AG04450 (cell line): ENCODE results near the gene RASA3. TPM values are rescaled to one million over a fixed set of nuclear protein-coding genes. Genes with fewer than 3 reads are reported as not detected.

ENCODE experiments used
- CTCF ChIA-PET: fragments of 300-600, 350-600 bp; formaldehyde crosslinking; extraction: SDS; loops from one replicate; lab custom pipeline; 2022; ENCODE audit warnings: antibody characterized with exemption, inconsistent platforms; lab: Charles Lee
- POLR2A ChIA-PET: fragments of 350-600 bp; formaldehyde crosslinking; extraction: SDS; loops from one replicate; lab custom pipeline; 2021; ENCODE audit warnings: antibody characterized with exemption, inconsistent platforms; lab: Yijun Ruan, JAX
- DNase-seq: peaks from one replicate; pipeline ENCODE4 v3.0.0-alpha.2; 2011; ENCODE audit warnings: low read depth, low spot score
- H3K27ac ChIP-seq: one replicate; pipeline ENCODE4 v1.5.1; 2012; ENCODE audit warnings: low read depth, low read length, control low read depth
- H3K27me3 ChIP-seq: one replicate; pipeline ENCODE4 v1.6.0; 2012; ENCODE audit warnings: low read length; ENCODE audit not compliant: control insufficient read depth, insufficient read depth
- H3K4me3 ChIP-seq: 2 replicates; pipeline ENCODE4 v1.5.1; 2011; ENCODE audit warnings: mild to moderate bottlenecking, low read depth, low read length, control low read depth
- H3K9me3 ChIP-seq: 2 replicates; pipeline ENCODE4 v1.5.1; 2012; ENCODE audit warnings: low read length; ENCODE audit not compliant: control insufficient read depth, insufficient read depth
- CTCF ChIP-seq: IDR thresholded peaks from 2 replicates; pipeline ENCODE4 v1.5.1; 2011; ENCODE audit warnings: low read depth, low read length, control low read depth, inconsistent platforms
- polyA plus RNA-seq: library from polyadenylated mRNA; depleted of rRNA; stranded (reverse); fragments of >200 nt; gene quantifications from 2 replicates; pipeline ENCODE4 v1.2.3, GENCODE V29; 2011

The RASA3 gene
- polyA plus RNA-seq, 1 experiment = 25.2 TPM

DNA sequence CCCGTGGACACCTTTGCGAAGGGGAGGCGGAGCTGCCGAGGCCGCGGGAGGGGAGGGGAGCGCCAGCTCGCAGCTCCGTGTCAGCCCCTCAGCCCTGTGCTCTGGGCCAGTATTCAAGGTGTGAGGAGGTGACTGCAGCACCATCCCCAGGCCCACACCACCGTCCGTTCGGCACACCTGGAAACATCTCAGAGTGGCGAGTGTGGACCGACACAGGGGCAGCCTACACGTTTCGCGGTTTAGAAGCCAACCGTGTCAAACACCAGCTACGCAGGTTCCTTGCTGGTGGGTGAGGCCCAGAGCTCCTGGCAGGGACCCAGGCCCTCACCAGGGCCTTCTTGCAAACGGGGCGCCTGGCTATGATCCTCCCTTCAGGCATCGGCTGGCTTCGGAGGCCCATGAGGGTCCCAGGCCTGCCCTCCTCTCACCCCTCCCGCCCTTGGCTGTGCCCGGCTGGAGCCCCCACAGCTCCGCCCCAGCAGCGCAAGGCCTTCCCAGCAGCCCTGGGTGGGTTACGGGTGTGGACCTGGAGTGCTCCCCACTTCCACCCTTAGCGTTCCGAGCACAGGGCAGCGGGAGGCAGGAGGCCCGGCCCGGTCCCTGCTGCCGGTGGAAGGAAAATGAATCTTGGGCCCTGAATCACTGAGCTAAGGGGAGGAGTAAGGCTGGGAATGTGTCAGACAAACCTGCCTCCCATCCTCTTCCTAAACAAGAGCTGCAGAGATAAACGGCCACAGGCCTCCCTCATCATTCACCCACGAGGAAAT lies 159.8 kb downstream of the RASA3 start:
- no peak for DNase-seq
- TF ChIP-seq CTCF = no peak
- peaks cover 7% of the 10 kb centered on the region; the same call in 1 of the 2 replicates for H3K9me3 ChIP-seq
- ChIA-PET CTCF (no interaction called here), POLR2A (no interaction called here)
- H3K4me3 ChIP-seq = no peak overlapping the region
- H3K27ac ChIP-seq = no peak overlapping the region
- no peaks in the 10 kb centered on the region for H3K27me3 ChIP-seq

DNA sequence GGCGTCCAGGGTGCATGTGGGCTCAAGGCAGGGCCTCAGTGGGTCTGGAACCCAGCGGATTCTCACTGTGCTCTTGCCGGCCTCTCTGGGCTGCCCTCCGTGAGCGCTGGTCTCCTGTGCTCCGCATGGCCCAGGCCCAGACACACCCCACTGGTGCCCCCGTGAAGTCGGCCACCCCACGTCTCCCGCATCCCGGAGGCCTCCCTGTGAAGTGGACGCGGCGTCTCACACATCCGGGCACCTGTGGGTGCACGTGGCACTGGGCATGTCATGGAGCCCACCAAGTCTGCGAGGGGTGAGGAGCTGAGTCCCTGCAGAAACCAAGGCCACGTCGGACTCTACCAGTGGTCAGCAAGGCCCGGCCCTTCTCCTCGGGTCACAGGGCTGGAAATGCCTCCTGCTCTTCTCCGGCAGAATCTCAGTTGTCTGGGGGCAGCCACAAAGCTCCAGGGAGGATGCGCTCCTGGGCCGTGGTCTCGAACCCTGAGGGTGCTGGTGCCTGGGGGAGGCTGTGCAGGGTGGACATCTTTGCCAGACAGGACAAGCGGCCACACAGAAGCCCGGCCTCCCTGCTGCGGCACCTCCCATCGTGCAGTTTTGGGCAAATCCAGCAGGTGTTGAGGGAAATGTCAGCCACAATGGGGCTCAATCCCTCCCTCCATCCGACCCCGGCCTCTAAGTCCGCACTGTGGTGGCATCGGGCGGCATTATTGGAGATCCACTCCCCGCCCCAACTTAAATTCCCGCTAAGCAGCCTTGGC lies 160.8 kb downstream of the RASA3 start:
- POLR2A ChIA-PET = no interaction called here
- CTCF ChIA-PET = no interaction called here
- TF ChIP-seq CTCF = no peak
- H3K27me3 ChIP-seq = no peaks in the 10 kb centered on the region
- peak overlapping the region; percentile 52 for H3K27ac ChIP-seq
- H3K9me3 ChIP-seq = peaks cover 12% of the 10 kb centered on the region; the same call in 1 of the 2 replicates
- H3K4me3 ChIP-seq = no peak overlapping the region
- DNase-seq = no peak

DNA sequence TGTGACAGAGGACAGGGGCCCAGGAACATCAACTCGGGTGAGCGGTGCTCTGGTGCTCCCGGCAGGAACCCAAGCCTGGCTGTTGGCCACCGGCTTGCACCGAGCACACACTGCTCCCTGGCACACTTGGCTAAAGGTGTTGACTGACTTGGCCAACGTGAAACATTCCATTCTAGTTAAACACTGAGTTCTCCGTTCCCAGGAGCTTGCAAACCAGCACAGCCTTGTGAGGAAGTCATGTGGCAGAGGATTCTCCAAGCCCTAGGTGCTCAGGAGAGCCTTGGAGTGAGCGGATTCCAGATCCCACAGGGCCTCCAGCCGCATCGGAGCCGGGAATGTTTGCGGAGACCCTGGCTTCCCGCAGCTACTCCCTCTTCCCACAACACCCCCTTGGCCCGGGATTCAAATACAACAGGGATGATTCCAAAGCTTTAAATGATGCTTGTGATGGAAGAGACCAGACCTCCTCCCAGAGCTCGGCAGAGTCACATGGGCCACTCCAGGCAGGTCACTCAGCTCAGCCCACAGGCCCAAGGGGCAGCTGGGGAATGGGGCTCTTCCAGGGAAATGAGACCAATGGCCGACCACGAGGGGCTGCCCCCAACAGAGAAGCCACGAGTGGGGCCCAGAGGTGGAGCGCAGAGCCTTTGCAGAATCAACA lies 161.5 kb downstream of the RASA3 start:
- Histone ChIP-seq H3K9me3 (peaks cover 12% of the 10 kb centered on the region; the same call in 1 of the 2 replicates), H3K4me3 (no peak overlapping the region), H3K27ac (peak overlapping the region; percentile 52), H3K27me3 (no peaks in the 10 kb centered on the region)
- CTCF ChIA-PET = no interaction called here
- TF ChIP-seq CTCF = no peak
- POLR2A ChIA-PET = interaction anchor here (0.7 kb wide), 1 partner anchor 191 kb away, joined by 3 read pairs; no protein-coding TSS in a partner anchor
- peak; percentile 10 for DNase-seq

GRCh38 chr13:113969973-113970611 lies 162.3 kb downstream of the RASA3 start:
- POLR2A ChIA-PET = interaction anchor here (0.7 kb wide), 1 partner anchor 192 kb away, joined by 3 read pairs; no protein-coding TSS in a partner anchor

More at GRCh38 chr13:113969973-113970611, 162.3 kb downstream of the RASA3 start:
- no peak for DNase-seq
- no peak for TF ChIP-seq CTCF
- no peaks in the 10 kb centered on the region for H3K27me3 ChIP-seq
- H3K4me3 ChIP-seq = no peak overlapping the region
- H3K27ac ChIP-seq = no peak overlapping the region
- peaks cover 12% of the 10 kb centered on the region; the same call in 1 of the 2 replicates for H3K9me3 ChIP-seq
- CTCF ChIA-PET = interaction anchor here (0.5 to 1.3 kb wide), 2 partner anchors 10 to 209 kb away, joined by 3 read pairs; no protein-coding TSS in a partner anchor
